IMR-90 (cell line): Measurements from ENCODE around the gene TACR2.

Source experiments
- POLR2A ChIP-seq: IDR thresholded peaks from 2 replicates; pipeline ENCODE4 v1.6.1; 2012; ENCODE audit warnings: mild to moderate bottlenecking, low read depth, low read length
- RCOR1 ChIP-seq: IDR thresholded peaks from 2 replicates; pipeline ENCODE4 v1.6.1; 2012; ENCODE audit warnings: mild to moderate bottlenecking, low read length, improper control_type of control experiment; ENCODE audit not compliant: insufficient replicate concordance

DNA sequence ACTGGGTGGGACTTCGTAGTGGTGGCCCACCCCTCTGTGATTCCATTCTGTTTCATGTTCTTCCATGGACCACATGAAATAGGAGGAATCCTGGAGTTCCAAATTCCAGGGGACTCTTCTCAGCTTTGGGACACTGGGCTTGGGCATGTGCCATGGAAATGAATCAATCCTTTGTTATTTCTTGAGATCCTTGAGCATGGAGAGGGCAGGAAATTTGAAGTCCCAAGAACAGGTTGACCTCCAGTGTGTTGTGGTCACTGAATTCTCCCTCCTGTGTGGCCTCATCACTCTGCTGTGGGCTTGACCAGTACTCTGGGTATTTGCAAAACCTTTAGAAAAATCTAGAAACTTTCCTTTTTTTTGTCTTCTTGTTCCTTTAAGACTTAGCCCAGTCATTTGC is 22.7 kb downstream of the TACR2 start:
- no peak for TF ChIP-seq POLR2A
- TF ChIP-seq RCOR1: no peak
